Measurements from ENCODE around the gene LSAMP.

DNA sequence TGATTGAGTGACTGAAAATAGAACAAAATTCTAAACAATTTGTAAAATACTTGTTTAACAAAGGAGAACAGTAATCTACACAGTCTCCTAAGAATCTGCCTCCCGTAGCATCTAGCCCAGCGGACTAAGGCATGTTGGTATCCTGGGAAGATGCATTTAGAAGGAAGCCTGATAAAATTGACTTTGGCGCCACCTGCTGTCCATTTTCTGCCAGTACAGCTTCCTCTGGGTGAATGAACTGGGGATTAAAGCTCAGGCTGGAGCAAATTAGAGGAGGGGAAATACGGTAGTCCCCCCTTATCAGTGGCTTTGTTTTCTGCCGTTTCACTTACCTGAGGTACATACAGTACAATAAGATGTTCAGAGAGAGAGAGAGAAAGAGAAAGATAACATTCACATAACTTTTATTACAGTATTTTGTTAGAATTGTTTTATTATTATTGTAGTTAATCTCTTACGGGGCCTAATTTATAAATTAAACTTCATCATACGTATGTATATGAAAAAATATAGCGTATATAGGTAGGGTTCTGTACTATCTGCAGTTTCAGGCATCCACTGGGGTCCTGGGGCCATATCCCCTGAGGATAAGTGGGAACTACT is 630.4 kb downstream of the LSAMP start:
- TF ChIP-seq, protein P1, sequence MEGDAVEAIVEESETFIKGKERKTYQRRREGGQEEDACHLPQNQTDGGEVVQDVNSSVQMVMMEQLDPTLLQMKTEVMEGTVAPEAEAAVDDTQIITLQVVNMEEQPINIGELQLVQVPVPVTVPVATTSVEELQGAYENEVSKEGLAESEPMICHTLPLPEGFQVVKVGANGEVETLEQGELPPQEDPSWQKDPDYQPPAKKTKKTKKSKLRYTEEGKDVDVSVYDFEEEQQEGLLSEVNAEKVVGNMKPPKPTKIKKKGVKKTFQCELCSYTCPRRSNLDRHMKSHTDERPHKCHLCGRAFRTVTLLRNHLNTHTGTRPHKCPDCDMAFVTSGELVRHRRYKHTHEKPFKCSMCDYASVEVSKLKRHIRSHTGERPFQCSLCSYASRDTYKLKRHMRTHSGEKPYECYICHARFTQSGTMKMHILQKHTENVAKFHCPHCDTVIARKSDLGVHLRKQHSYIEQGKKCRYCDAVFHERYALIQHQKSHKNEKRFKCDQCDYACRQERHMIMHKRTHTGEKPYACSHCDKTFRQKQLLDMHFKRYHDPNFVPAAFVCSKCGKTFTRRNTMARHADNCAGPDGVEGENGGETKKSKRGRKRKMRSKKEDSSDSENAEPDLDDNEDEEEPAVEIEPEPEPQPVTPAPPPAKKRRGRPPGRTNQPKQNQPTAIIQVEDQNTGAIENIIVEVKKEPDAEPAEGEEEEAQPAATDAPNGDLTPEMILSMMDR (IDR thresholded peaks at IDR 0.05), result peak; percentile 94
- TF ChIP-seq JUN (CRISPR knock-in tag; IDR thresholded peaks at IDR 0.05) (no peak), FOXK1 (CRISPR knock-in tag; IDR thresholded peaks at IDR 0.05) (no peak), ELF4 (CRISPR knock-in tag; IDR thresholded peaks at IDR 0.05; ENCODE audit: low read depth) (no peak), KAT7 (CRISPR knock-in tag; IDR thresholded peaks at IDR 0.05; ENCODE audit: borderline replicate concordance) (no peak)
